Stimulated activated CD4-positive, alpha-beta T cell treated with anti-CD3 and anti-CD28 coated beads, Interleukin-4, amount 100 ng/mL, for 48 hours (primary cell): ENCODE results near the gene TP73.
A peak's percentile ranks its signal among the peaks of the same experiment; 100 is the strongest.

Source experiments
- DNase-seq, 2 donors: peaks; one replicate each; pipeline ENCODE4 v3.0.0-alpha.2; 2020; ENCODE audit warnings: low read depth in 2 of 2

Gene TP73

DNA sequence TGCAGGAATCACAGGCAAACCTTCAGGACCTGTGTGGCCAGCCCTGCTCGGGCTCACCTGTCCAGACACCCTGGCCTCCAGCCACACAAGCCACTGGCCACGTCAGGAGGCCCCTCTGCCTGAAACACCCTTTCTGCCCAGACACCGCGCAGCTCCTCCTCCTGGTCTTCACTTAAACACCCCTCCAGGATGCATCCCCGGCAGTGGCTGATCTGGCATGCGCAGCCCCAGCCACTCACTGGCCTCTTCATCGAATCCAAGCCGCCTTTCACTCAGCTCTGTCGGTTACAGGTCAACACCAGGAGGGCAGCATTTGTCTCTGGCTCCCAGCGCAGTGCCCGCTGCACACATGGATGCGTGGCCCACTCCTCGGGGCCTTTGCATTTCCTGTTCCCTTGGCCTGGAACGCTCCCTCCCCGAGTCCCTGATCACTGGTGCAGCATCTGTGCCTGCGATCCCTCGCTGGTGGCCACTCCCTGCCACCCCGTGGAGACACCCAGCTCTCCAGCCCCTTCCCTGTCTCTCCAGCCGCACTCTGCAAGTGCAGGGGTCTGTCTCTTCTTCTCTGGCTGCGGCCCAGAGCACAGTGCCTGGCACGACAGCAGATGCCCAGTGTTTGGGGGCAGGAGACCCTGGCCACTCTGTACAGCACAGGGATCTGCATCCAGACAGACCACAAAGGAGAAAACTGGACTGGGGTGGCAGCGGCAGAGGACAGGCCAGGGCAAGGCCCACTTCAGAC, 18.1 kb upstream of the TP73 start:
- no peak for DNase-seq

DNA sequence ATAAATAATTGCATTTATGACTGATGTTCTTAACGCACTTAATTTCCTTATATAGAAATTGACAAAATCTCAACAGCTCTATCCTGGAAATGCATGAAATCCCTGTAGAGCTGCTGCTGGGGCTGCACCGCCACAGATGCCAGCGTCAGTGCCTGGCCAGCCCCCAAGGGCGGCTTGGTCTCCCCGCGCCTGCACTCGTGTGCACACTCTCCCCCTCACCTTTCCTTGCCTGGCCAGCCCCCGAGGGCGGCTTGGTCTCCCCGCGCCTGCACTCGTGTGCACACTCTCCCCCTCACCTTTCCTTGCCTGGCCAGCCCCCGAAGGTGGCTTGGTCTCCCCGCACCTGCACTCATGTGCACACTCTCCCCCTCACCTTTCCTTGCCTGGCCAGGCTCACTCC, 16.2 kb upstream of the TP73 start:
- DNase-seq: no peak

DNA sequence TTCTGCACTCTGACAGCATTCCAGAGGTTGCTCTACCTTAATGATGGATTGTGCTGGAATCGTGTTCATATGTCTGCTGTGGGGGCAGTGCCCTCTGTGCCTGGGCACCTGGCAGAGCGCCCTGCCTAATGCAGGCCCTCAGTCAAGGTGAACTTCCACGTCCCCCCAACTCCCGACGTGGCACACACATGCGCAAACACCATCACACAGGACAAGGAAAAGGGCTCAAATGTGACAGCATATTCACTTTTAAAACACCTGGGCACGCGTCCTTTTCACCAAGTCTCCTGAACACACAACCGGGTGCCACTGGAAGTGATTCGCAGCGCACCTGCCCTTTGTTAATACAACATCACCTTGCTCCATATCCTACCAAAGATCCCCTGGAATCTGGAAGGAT, 15.8 kb upstream of the TP73 start:
- no peak for DNase-seq

DNA sequence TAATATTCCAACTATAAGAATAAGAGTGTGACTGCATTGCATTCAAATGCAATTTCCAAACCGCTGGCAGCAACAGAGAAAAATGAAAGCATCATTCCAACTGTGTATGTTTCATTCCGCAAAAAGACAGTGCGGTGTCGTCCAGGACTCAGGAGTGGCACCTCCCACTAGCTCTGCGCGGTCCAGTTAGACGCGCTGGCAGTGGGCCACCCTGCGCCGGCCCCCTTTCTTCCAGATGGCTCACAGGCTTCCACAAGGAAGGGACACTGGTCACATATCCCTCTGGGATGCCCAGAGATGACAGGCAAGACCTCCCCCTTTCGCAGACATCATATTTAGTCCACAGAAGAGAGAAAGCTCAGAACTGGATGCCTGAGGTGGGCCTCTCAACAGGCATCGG, 14.3 kb upstream of the TP73 start:
- DNase-seq: no peak

DNA sequence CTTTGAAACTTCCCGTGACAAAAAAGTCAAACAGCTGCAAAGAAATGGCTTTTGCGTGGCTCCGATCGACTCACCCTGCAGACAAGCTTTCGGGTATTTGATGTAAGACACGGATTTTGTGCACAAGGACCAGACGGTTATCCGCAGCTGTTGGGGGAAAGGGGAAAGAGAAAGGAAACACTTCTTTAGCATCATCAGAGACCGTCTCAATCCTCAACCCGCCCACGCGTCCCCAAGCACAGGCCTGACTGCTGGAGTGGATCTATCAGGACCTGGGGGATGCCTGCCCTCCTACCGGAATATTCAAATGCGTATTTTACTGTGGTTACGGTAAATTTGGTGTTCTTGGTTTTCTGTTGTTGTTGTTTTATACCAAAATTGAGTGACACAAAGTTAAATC, 13.6 kb upstream of the TP73 start:
- DNase-seq: no peak

DNA sequence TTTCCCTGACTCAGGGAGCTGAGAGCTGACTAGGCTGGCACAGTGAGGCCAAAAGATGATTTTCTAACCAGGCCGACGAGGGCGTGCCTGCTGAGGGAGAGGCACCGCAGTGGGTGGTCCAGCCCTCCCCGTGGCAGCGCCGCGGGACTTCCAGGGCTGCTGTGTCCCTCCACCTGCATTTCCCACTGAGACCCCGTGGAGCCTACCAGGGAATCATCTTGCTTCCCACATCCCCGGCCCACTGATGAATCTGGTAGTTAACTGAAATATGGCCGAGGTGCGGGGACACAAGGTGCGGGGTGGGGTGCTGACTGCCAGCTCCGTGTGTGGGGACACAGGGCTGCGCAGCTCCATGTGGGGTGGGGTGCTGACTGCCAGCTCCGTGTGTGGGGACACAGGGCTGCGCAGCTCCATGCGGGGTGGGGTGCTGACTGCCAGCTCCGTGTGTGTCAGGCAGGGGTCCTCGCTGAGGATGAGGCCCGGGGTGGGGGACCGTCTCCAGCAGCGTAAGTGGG, 12.9 kb upstream of the TP73 start:
- no peak for DNase-seq

DNA sequence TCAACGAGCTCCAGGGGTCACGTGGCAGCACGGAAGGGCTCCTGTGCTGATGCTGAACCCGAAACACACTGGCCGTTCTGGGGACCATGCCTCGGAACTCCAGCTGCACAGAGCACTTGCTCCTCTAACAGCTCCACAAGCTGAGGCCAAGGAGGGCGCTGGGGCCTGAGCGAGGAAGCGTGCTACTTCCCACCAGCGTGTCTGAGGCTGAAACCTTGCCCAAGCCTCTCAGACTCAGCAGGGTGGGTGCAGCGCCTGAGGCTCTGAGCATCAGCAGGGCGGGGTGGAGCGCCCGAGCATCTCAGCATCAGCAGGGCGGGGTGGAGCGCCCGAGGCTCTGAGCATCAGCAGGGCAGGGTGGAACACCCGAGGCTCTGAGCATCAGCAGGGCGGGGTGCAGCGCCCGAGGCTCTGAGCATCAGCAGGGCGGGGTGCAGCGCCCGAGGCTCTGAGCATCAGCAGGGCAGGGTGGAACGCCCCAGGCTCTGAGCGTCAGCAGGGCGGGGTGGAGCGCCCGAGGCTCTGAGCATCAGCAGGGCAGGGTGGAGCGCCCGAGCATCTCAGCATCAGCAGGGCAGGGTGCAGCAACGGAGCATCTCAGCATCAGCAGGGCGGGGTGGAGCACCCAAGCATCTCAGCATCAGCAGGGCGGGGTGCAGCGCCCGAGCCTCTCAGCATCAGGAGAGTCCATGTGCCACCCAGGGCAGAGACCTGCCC, 12.0 kb upstream of the TP73 start:
- DNase-seq: no peak

DNA sequence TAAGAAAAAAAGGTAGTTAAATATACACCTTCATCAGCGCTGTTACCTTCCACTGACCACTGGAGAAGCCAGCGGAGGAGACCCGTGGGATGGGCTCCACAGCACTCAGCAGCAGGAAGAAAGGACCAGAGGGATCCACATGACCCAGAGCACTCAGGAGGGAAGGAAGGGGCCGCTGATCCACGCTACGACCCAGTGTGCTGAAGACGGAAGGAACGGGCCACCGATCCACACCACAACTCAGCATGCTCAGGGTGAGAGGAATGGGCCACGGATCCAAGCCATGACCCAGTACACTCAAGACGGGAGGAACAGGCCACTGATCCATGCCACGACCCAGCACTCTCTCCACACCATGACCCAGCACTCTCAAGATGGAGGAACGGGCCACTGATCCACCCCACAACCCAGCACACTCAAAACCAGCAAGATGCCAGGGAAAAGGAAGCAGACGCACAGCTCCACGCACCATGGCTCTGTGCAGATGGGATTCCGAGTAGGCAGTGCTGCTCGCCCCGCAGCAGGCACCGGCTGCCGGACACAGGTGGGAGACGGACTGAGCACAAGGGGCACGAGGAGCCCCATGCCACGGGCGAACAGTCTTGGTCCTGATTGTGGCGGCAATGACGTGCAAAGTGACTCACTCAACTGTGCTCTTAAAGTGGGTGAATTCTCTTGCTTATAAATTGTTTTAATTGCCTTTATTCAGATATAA, 11.1 kb upstream of the TP73 start:
- no peak for DNase-seq

DNA sequence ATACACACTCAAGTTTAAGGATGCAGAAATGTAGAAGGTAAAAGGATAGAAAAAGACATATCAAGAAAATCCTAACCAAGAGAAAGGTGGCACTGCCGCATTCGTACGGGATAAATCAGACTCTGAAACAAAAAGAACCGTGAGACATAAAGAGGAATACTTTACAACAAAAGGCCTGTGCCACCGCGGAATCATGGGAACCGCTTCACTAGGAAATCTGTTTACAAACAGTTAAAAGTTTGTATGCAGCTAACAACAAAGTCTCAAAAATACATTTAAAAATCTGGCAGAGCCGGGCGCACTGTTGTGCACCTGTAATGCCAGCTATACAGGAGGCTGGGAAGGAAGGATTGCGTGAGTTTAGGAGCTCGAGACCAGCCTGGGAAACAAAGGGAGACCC, 10.5 kb upstream of the TP73 start:
- no peak for DNase-seq

DNA sequence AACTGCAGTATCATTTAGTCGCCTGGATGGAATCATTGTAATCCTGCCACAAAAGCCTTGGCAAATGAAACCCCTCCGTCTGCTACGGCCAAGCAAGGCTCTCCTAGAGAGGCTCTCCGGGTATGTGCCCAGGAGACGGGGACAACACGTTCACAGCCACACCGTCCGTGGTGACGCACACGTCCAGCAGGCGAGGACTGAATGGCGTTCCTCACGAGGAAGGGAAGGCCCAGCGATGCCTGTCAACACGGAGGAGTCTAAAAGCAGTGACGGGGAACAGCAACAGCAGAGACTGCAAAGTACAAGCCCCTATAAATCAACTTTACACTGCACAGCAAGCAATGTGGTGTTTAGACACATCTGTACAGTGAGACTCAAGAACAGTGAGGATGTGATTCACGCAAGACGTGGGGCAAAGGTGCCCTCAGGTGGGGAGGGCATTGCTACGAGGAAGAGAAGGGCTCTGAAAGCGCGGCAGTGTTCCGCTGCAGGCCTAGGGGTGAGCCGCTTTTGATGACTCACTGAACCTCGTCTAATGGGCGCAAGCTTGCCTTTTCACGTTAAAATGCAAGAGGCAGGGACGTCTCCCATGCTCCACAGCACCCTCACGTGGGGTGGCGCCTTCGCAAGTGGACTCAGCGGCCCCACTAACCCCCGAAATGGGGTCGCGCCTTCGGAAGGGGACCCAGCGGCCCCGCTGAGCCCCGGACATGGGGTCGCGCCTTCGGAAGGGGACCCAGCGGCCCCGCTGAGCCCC, 9.2 kb upstream of the TP73 start:
- no peak for DNase-seq

DNA sequence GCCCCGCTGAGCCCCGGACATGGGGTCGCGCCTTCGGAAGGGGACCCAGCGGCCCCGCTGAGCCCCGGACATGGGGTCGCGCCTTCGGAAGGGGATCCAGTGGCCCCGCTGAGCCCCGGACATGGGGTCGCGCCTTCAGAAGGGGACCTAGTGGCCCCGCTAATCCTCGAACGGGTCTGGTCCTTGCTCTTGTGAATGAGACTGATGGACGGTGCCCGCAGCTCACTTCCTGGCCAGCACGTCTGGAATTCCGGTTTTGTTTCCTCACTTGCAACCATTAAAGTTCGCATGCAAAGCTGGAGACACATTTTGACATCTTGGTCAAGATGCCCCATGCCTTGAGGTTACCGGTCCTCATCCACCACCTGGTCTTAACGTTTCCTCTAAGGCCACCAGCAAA, 8.0 kb upstream of the TP73 start:
- no peak for DNase-seq

DNA sequence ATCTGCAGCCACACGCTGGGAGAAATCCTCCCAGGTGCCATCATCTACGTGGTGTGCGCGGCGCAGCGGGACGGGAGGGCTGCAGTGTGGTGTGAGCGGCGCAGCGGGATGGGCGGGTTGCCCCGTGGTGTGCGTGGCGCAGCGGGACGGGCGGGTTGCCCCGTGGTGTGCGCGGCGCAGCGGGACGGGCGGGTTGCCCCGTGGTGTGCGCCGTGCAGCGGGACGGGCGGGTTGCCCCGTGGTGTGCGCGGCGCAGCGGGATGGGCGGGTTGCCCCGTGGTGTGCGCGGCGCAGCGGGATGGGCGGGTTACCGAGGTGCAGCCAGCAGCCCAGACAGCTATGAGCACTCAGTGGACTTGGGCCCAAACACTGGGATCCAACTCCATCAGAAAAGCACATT, 7.1 kb upstream of the TP73 start:
- no peak for DNase-seq

DNA sequence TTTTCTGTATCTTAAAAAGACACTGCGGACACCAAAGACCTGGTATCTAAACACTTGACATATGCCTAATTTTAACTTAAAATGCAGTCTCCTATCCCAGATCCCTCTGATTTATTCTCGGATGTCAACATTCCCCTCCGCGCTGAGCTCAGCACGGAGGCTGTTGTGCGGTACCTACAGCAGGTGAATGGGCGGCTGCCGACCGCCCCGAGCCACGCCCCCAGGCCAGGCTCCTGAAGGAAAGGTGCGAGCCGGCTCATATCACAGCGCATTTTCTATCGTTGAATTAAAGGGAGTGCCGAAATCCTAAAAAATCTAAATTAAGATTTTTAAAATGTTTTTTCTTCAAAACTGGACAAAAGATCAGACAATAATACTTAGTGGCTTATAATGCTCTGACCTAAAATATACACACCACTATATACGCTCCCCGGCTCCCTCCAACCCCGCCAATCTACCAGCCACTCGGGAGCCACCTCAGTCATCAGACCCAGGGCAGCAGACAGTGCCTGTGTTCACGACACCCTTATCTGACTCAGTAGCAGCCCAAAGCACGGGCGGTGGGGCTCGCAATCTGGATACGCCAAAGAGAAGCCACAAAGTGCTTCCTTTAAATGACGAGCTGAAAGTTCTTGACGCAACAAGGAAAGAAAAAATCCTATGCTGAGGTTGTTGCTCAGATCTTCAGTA, 6.5 kb upstream of the TP73 start:
- DNase-seq: no peak

DNA sequence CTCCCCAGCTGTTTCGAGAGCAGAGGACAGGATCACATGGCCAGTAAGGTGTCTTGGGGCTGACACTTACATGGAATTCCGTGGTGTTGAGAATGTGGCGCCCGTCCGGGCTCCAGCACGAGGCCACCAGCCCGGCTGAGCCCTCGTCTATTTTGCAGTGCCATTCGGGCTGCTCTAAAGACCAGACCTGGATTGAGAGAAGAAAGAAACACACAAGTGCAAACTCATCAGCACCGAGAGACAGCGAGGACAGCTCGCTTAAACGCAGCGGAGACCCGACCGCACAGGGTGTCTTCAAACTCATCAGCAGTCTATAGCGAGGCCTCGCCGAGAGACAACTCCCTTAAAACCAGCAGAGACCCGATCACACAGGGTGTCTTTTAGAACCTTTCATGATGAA, 5.7 kb upstream of the TP73 start:
- DNase-seq: no peak

DNA sequence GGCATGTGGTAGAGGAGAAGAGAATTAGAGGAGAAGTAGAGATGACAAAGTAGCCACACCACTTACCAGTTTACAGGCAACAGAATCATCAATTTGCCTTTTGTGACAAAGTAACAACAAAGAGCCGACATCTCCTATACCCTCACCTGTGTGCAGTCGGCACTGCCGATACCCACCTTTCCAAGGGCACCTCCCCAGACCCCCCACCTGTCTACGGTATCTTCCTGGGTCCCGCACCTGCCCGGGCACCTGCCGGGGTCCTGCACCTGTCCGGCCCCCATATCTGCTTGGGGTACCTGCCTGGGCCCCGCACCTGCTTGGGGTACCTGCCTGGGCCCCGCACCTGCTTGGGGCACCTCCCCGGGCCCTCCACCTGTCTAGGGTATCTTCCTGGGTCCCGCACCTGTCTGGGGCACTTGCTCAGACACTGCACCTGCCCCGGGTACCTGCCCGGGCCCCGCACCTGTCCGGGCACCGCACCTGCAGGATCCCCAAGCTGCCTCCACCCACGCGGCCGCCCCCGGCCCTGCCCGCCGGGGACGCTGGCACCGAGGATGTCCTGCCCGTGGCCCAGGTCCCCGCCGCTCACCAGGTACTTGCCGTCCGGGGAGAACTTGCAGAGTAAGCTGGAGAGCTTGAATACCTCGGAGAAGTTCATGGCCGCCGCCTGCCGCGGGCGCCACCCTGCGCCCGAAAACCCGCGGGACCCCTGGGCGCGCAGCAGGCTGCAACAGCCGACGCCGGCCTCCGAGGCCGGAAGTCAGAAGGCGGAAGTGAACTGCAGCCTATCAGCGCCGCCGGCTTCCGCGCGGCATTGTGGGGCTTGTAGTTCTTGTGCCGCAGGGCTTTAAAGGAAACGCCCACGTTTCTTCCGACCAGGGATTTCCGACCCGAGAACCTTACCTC, 2.7 kb upstream of the TP73 start, which contains the start of gene WRAP73:
Gene WRAP73, minus strand, starts transcription at position 762 of the 906 bp plus-strand sequence. Its CDS starts 104 bp downstream, at position 658.
- peak; percentile 82 to 87 for DNase-seq

DNA sequence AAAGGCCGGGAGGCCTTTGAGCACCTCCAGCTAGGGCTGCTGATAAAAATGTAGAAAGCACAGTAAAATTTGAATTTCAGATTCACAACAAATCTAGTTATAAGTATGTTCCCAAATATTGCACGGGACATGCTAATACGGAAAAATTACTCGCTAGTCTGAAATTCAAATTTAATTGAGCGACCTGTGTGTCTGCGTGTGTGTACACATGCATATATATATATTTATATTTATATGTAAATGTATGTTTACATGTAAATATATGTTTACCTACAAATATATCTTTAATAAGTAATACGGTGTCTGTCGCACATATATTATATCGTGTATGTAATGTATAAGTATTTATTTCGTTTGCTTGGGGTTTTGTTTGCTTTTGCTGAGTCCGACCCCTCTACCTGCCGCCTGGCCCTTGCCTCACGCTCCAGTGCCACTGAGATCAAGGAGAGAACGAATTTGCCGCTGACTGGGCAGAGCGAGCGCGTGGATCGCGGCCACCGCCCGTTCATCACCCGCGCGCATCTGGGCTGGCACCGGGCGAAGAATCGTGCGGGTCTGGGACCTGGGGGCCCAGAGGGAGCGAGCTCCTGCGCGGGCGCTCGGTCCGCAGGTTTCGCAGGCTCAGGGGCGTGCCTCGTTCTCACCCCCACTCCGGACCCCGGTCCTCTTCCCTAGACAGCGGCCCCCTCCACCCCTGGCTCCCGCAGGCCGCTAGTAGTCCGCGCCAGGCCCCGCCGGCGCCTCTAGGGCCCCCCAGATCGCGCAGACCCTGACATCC, 1.9 kb upstream of the TP73 start:
- DNase-seq: no peak

DNA sequence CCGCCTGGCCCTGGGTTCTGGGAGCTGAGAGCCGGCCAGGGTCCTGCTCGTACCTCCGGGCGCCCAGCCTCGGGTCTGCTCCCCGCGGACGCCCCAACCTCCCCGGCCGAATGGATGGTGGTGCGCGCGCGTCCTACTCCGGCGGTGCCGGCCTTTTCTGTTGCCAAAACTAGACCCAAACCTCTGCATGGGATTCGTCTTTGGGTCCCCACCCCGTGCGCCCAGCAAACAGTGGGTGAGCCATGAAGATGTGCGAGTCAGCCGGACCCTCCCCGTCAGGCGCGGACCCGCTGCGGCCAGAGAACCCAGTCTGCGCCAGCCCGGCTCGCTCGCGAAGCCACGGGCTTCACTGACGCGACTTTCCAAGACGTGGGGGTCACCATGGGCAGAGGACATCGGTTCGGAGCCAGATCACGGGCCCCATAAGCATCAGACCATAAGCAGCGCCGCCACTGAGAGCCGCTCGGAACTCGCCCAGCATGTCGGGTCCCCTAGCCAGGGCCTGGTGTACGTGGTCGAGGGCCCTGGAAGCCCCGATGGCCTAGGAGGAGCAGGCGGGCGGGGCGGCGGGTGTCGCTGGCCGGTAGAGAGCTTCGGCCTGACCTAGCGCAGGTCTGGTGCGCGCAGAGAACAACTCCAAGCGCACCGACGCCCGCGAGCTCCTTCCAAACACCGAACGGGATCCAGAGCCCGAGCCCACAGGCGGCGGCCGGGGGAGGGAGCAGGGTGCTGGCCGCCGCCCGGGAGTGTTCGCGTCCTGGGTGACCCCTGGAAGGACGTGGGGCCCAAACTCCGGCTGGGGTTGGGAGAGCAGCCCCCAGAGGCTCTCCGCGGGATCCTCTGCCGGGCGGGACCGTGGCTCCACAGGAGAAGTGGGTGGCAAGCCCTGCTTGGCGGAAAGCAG, 1.0 kb upstream of the TP73 start:
- no peak for DNase-seq

DNA sequence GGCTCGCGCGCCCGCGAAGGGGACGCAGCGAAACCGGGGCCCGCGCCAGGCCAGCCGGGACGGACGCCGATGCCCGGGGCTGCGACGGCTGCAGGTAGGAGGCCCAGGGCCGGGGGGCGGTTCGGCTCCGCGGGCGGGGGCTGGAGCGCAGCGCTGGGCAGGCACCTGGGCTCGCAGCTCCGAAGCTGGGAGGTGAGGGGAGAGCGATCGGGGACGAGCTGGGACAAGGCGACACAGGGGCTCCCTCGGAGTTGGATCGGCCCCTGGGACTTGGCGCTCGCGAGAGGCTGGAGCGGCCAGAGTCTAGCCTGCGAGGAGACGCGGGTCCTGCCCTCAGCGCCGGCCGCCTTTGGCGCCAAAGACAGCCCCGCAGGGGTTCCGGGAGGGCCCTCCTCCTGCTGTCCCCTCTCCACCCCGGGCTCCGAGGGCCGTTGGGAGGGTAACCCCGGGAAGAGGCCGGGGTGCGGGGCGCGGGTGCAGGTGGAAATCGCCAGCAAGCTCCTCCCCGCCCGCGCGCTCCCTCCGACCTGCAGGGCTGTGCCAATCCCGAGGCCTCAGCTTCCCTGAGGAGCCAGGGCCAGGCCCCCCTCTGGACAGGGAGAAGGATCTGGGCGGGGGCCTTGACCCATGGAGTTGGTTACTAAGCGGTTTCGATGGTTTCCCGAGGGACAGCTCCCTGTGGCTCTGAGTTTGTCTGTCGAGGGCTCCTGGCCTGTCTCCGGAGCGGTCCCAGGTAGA, 401 bp downstream of the TP73 start:
- no peak for DNase-seq
